Adipose tissue (tissue), 3 donors: ENCODE results near the gene HAO2. TPM values are rescaled to one million over a fixed set of nuclear protein-coding genes. Genes with fewer than 3 reads are reported as not detected.

Experiments
- H3K27ac ChIP-seq: one replicate; pipeline ENCODE4 v1.5.1; 2013; ENCODE audit warnings: low read depth, low read length
- WGBS, 3 donors: extraction: QIAGEN DNeasy Blood & Tissue Kit; methylation state at CpG; one replicate each; pipeline ENCODE4 v1.1.7; 2013; 5-methylcytosine and 5-hydroxymethylcytosine counted together
- polyA plus RNA-seq, 3 donors: library from polyadenylated mRNA; stranded (reverse); fragments of 200-250 nt; gene quantifications; one replicate each; pipeline ENCODE4 v1.2.3, GENCODE V29; 2013
- donor health status: healthy with polysubstance abuse.
- donor health status: Bipolar disorder and iron deficiency.
- donor health status: healthy.

HAO2 gene
- polyA plus RNA-seq, 3 donors = not detected

DNA sequence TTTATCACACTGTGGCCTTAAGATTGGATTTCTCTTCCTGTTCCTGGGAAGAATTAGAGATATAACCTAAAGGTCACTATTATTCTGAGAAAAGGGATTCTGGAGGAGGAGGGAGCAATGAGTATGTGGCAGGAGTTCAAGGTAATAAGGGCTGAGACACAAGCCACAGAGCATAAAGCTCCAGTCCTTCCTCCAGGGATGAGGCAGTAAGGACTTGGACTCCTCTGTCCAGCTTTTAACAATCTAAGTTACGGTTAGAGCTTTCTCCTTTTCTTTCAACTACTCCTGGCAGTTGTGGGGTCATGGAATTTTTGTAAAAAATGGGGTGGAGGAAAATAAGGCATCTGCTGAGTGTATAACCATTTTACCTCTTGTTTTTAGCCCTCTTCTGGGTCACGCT lies 46.4 kb downstream of the HAO2 start, which contains the start of gene HSD3B2:
Gene HSD3B2, plus strand, starts transcription at position 201 of the 400 bp plus-strand sequence. CDS start 270 bp downstream, outside the sequence.
- WGBS, 3 donors = 72 to 88% (median 76%) methylated on average over 2 of the region's 2 CpGs

DNA sequence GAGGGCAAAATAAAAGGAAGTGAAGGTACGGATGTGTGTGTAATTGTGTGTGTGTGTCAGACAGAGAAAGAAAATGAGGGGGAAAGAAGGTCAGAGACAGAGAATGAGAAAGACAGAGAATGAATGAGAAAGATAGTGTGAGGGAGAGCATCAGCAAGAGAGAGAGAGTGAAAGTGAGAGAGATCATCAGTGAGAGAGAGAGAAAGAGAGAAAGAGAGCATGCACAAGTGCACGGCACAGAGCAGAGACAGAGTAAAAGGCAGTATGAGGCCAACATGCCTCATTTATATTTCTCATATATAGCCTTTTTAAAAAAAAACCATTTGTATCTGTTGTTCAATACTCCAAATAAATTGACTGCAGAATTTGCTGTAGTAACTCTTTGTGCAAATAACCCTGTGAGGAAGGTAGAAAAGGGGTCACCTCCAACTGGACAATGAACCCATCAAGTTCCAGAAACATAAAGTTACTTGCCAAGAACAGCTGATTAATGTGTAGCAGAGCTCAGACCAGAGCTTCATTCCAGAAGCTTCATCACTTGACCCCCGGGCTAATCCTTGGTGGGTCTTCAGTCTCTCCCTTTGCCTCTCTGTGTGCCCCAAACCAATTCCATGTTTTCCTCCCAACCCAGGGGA lies 47.5 kb downstream of the HAO2 start:
- H3K27ac ChIP-seq = no peak overlapping the region
- WGBS, 3 donors = 63 to 78% (median 78%) methylated on average over 3 of the region's 3 CpGs

More for the DNA sequence above, 46.4 kb downstream of the HAO2 start, which contains the start of gene HSD3B2:
- no peak within 1 kb of the TSS for H3K27ac ChIP-seq

DNA sequence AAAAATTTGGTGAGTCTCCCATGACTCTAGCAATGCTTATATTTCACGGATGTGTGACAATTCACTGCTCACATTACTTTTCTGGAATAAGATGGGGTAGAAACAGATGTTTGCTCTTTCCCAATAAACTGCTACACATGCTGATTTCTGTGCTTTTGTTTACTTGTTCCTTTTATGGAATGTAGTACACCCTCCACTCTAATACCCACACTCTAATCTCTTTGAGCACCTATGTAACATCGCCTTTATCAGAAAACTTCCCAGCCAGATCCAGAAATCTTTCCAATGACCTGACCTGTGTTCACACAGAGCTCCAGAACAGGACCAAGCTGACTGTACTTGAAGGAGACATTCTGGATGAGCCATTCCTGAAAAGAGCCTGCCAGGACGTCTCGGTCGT lies 50.5 kb downstream of the HAO2 start:
- H3K27ac ChIP-seq = no peak overlapping the region
- 83 to 90% (median 89%) methylated on average over 5 of the region's 5 CpGs for WGBS, 3 donors

DNA sequence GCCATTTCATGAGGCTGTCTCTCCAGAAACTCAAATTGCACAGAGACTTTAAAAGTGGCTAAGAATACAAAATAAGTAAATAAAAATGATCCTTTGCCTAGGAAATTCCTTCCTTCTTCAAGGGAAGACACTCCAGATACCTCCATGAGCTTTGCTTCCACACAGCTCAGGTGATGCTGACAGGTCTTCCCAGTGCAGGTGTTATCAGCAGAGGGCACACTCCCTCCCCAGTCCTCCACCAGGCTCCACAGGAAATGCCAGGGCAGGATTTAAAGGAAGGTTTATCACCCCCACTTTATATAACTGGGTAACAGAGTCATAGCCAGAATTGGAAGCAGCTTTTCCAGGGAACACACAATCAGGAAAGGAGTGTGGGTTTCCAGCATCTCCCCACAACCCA lies 52.1 kb downstream of the HAO2 start:
- H3K27ac ChIP-seq = no peak overlapping the region

DNA sequence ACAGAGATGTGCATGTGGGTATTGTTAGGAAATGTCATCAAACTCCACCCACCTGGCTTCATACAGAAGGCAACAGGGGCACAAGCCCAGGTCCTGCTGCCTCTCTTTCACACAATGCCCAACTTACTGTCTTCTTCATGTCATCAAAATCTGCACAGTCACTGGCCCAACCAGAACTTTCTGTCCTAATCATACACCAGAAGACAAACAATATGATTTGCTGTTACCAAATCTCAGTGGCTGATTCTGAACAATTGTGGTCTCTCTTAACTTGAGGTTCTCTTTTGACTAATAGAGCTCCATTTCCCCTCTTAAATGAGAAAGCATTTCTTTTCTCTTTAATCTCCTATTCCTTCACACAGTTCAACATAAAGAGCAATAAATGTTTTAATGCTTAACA lies 54.0 kb downstream of the HAO2 start:
- no peak overlapping the region for H3K27ac ChIP-seq

DNA sequence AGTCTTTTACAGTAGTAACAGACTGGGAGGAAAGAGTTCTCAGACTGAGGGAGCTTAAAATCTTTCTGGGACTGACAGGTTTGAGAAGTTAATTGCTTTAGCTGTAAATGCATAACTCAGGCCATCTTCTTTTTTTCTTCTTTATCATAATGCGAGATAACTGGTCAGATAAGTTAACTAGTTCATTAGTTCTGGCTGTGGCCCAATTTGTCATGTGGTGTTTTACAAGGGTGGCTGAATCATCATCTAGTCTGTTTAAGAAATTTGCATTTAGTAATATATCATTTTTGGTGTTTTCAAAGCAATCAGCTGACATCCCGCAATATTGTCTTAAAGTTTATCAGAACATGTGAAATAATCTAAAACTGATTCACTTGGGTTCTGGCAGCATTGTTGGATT lies 60.4 kb downstream of the HAO2 start:
- WGBS, 3 donors = 63 to 90% (median 88%) methylated on average over 2 of the region's 2 CpGs
- no peak overlapping the region for H3K27ac ChIP-seq

DNA sequence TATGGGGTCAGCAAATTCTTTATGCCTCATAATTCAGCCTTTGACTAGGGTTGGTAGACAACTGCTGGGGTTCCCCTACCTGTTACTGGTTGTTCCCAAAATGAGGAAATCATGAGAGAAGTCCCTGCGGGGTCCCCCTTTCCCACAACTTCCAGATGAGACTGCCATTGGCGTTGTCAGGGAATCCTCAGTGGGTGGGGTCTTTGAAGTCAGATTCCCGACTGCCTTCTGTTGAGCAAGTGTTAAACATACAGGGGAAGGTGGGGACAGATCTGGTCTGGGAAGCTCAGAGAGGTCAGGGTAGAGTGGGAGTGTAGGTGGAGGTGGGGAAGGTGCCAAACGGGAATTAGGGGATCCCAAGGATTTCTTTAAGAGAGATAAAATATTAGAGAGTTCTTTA lies 61.1 kb downstream of the HAO2 start:
- H3K27ac ChIP-seq = no peak overlapping the region
- 61 to 66% (median 64%) methylated on average over 4 of the region's 4 CpGs for WGBS, 3 donors

DNA sequence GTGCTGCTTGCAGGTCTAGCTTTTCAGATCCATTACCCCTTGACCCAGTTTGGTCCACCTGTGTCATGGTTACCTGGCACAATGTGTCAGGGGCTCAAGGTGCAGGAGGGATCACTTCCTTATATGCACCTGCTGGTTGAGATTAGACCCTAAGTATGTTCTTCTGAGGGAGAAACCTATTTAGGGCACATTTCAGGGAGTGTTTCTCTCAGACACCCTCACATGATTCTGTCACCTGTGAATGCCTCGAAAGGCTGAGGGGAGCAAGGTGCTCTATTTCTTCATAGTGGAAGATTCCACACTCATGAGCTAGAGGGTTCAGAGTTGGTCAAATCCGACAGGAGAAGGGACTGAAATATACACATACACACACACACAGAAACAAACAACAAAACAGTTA lies 61.9 kb downstream of the HAO2 start:
- 76 to 87% (median 81%) methylated on average over 2 of the region's 2 CpGs for WGBS, 3 donors
- no peak overlapping the region for H3K27ac ChIP-seq

DNA sequence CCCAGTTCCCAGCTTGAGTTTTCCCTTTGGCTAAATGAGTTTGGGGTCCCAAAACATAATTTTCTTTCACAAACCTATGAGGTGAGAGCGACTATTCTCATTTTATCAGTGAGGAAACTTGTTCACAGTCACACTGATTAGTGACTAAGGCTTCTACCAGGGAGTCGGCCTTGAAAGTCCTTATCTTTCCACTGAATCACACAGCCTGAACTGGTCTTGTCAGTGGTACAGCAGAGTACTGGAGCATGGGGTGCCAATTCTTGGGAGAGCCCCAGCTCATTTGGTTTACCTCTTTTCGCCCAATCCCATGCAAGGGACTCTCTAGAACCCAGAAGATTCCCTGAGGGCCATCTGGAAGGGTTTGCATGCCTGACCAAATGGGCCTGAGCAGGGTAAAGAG lies 63.3 kb downstream of the HAO2 start:
- no peak overlapping the region for H3K27ac ChIP-seq
- 64 to 80% (median 72%) methylated on average over 3 of the region's 3 CpGs for WGBS, 3 donors

DNA sequence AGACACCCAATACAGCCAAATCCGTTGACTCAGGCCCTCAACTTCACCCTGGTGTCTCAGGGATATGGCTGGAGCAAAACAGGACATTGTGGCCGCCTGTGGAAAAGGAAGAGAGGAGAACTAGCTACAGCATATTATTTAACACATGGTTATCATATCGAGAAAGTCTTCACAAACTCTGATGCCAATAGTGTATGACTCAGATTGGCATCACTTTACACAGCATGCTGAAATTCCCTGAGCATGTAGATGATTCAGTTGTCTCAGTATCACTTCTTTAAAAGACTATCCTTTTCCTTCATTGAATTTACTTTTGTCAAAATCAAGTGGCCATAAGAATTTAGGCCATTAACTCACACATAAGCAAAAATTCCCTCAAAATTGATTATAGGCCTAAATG lies 66.5 kb downstream of the HAO2 start:
- WGBS, 3 donors = 73 to 88% (median 86%) methylated on average over 3 of the region's 3 CpGs
- H3K27ac ChIP-seq = no peak overlapping the region

DNA sequence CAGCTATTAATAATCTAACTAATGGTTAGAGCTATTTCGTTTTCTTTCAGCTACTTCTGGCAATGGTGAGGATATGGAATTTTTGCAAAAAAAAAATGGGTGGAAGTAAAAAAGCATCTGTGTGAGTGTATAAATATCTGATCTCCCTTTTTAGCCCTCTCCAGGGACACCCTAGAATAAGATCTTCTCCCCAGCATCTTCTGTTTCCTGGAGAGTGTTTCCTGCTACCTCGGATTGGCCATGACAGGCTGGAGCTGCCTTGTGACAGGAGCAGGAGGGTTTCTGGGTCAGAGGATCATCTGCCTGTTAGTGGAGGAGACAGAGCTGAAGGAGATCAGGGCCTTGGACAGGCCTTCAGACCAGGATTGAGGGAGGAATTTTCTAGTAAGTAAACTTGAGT lies 70.2 kb downstream of the HAO2 start:
- no peak overlapping the region for H3K27ac ChIP-seq
- WGBS, 3 donors = 49 to 52% (median 50%) methylated on average over 2 of the region's 2 CpGs

DNA sequence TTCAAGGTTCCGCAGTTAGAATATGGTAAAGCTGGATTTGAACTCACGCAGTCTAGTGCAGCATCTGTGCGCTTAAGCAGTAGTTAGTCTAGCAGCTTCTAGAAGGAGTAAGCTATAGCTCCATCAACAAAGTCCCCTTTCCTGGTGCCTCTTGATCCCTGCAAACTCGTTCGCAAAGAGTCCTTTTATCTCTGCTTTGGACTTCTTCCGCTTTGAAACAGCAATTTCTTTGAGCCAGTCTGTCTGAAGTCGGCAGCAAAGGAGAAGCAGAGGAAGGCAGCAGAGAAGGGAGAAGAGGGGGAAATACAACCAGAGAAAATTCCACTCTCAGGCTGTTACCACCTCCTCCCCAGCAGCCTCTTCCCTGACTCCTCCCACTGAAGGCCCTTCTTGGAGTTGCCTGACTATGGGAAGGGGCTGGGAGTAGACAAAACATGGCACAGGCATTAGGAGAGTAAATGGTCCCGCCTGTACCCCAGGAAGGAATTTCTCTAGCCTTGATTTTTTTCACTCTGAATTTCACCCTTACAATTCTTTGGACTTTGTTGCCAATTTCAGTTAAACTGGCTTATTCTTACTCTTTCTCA lies 72.2 kb downstream of the HAO2 start:
- WGBS, 3 donors = 67 to 71% (median 68%) methylated on average over 8 of the region's 8 CpGs

DNA sequence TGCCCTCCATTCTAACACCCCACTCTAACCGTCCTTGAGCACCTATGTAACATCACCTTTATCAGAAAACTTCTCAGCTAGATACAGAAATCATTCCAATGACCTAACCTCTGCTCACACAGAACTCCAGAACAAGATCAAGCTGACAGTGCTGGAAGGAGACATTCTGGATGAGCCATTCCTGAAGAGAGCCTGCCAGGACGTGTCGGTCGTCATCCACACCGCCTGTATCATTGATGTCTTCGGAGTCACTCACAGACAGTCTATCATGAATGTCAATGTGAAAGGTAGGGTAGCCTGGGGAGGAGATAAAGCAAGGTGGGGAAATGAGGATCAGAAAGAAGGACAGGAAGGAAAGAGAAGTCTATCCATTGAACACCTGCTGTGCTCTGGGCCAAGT lies 74.2 kb downstream of the HAO2 start:
- H3K27ac ChIP-seq = no peak overlapping the region
- WGBS, 3 donors = 59 to 91% (median 88%) methylated on average over 6 of the region's 6 CpGs

More for the DNA sequence above, 72.2 kb downstream of the HAO2 start:
- H3K27ac ChIP-seq = no peak overlapping the region

Other genes starting within 250 kb of the HAO2 start
- 1 to 10 TPM; 7.0 to 8.9 (median 7.0) TPM for gene WARS2, start 228.1 kb upstream of the HAO2 start, polyA plus RNA-seq
- gene HSD3B2, start 46.4 kb downstream of the HAO2 start, polyA plus RNA-seq = under 1 TPM in 2 of 3 donors, not detected in 1; 0.05 to 0.13 TPM
- gene HSD3B1, start 138.4 kb downstream of the HAO2 start, polyA plus RNA-seq = not detected